Liver (tissue), 9 donors: ENCODE measurements around the gene NDUFAF8. TPM values are rescaled to one million over a fixed set of nuclear protein-coding genes. Genes with fewer than 3 reads are reported as not detected.

Experiments used
- DNase-seq: peaks from one replicate; pipeline ENCODE4 v3.0.0-alpha.2; 2017; ENCODE audit warnings: low spot score
- H3K27ac ChIP-seq, 2 donors: one replicate each; pipeline ENCODE4 v1.7.0; 2013; ENCODE audit warnings: inconsistent platforms in 2 of 2, low read length in 2 of 2, control low read depth in 1 of 2, low read depth in 1 of 2, mild to moderate bottlenecking in 1 of 2
- H3K27me3 ChIP-seq, 4 donors: one replicate each; pipeline versions ENCODE4 v1.6.1 to v1.7.0; 2013; ENCODE audit warnings: low read length in 3 of 4, inconsistent platforms in 1 of 4, mild to moderate bottlenecking in 1 of 4, moderate library complexity in 1 of 4; ENCODE audit not compliant: control insufficient read depth in 4 of 4, insufficient read depth in 4 of 4
- H3K36me3 ChIP-seq, 4 donors: one replicate each; pipeline versions ENCODE4 v1.6.1 to v1.7.0; 2013; ENCODE audit warnings: low read length in 3 of 4, mild to moderate bottlenecking in 3 of 4, low read depth in 1 of 4, moderate library complexity in 1 of 4; ENCODE audit not compliant: control insufficient read depth in 4 of 4, insufficient read depth in 3 of 4
- H3K4me1 ChIP-seq, 4 donors: one replicate each; pipeline versions ENCODE4 v1.6.1 to v1.7.0; 2013; ENCODE audit warnings: low read length in 3 of 4, mild to moderate bottlenecking in 3 of 4, moderate library complexity in 1 of 4; ENCODE audit not compliant: control insufficient read depth in 4 of 4, insufficient read depth in 4 of 4
- H3K4me3 ChIP-seq, 3 donors: one replicate each; pipeline versions ENCODE4 v1.6.1 to v1.7.0; 2013; ENCODE audit warnings: low read length in 3 of 3, control low read depth in 1 of 3, low read depth in 1 of 3, mild to moderate bottlenecking in 1 of 3
- H3K9ac ChIP-seq, 2 donors: one replicate each; pipeline ENCODE4 v1.7.0; 2013; ENCODE audit warnings: low read length in 2 of 2, mild to moderate bottlenecking in 2 of 2, moderate library complexity in 2 of 2, control low read depth in 1 of 2, low read depth in 1 of 2
- H3K9me3 ChIP-seq, 4 donors: one replicate each; pipeline versions ENCODE4 v1.6.1 to v1.7.0; 2013; ENCODE audit warnings: low read length in 3 of 4; ENCODE audit not compliant: control insufficient read depth in 4 of 4
- CTCF ChIP-seq: fragments of 150-350 bp; IDR thresholded peaks from 2 replicates; pipeline ENCODE4 v1.5.1; 2017; ENCODE audit warnings: improper control_type of control experiment, low read depth, low read length; ENCODE audit not compliant: missing input control
- FOXA1 ChIP-seq: IDR thresholded peaks from 2 replicates; pipeline ENCODE4 v1.6.1; 2016; ENCODE audit warnings: antibody characterized with exemption
- FOXA2 ChIP-seq: IDR thresholded peaks from 2 replicates; pipeline ENCODE4 v1.6.1; 2016; ENCODE audit warnings: antibody characterized with exemption
- GABPA ChIP-seq, 2 donors: IDR thresholded peaks in 1 of 2; conservative IDR thresholded peaks in 1 of 2; 2 replicates each; pipeline ENCODE4 v1.6.1; 2016; ENCODE audit warnings: antibody characterized with exemption in 2 of 2, mild to moderate bottlenecking in 1 of 2, moderate library complexity in 1 of 2
- HNF4A ChIP-seq, 2 donors: conservative IDR thresholded peaks; 2 replicates each; pipeline ENCODE4 v1.6.1; 2016; ENCODE audit warnings: antibody characterized with exemption in 2 of 2, mild to moderate bottlenecking in 2 of 2
- HNF4G ChIP-seq: IDR thresholded peaks from 2 replicates; pipeline ENCODE4 v1.6.1; 2016; ENCODE audit warnings: antibody characterized with exemption
- JUND ChIP-seq, 2 donors: IDR thresholded peaks; 2 replicates each; pipeline ENCODE4 v1.6.1; 2016; ENCODE audit warnings: antibody characterized with exemption in 2 of 2
- MAX ChIP-seq: IDR thresholded peaks from 2 replicates; pipeline ENCODE4 v1.6.1; 2016; ENCODE audit warnings: antibody characterized with exemption
- NR2F2 ChIP-seq: IDR thresholded peaks from 2 replicates; pipeline ENCODE4 v1.6.1; 2016; ENCODE audit warnings: antibody characterized with exemption
- REST ChIP-seq: IDR thresholded peaks from 2 replicates; pipeline ENCODE4 v1.6.1; 2016; ENCODE audit warnings: antibody characterized with exemption, mild to moderate bottlenecking
- RXRA ChIP-seq, 2 donors: IDR thresholded peaks; 2 replicates each; pipeline ENCODE4 v1.6.1; 2017 to 2018; ENCODE audit warnings: antibody characterized with exemption in 2 of 2, mild to moderate bottlenecking in 1 of 2
- TAF1 ChIP-seq: conservative IDR thresholded peaks from 2 replicates; pipeline ENCODE4 v1.6.1; 2016; ENCODE audit warnings: antibody characterized with exemption, mild to moderate bottlenecking
- YY1 ChIP-seq: IDR thresholded peaks from 2 replicates; pipeline ENCODE4 v1.6.1; 2016; ENCODE audit warnings: antibody characterized with exemption, mild to moderate bottlenecking
- ZBTB33 ChIP-seq: IDR thresholded peaks from 2 replicates; pipeline ENCODE4 v1.6.1; 2016; ENCODE audit warnings: antibody characterized with exemption
- WGBS: extraction: QIAGEN DNeasy Blood & Tissue Kit; methylation state at CpG from one replicate; pipeline ENCODE4 v1.1.7; 2013; 5-methylcytosine and 5-hydroxymethylcytosine counted together
- polyA plus RNA-seq, 2 donors: library from polyadenylated mRNA; stranded (reverse) in 1 of 2; unstranded in 1 of 2; fragments of 200-250 nt in 1 of 2; fragments of >200 nt in 1 of 2; fragmentation: Nextera tagmentation in 1 of 2; extraction: Ambion mirVana in 1 of 2; gene quantifications; one replicate each; pipeline versions ENCODE4 v1.2.1 to v1.2.3, GENCODE V29; 2013 to 2015
- total RNA-seq, 2 donors: library from RNA; depleted of rRNA; stranded (reverse); fragments of >200 nt; gene quantifications; one replicate each; pipeline ENCODE4 v1.2.3, GENCODE V29; 2014
- donor health status: healthy.
- donor health status: healthy.
- donor health status: healthy.
- donor health status: healthy.
- donor health status: healthy.

The NDUFAF8 gene
- total and polyA plus RNA-seq, 4 donors: 8.3 to 67.4 (median 15.5) TPM

- H3K4me1 ChIP-seq: no peaks in the 10 kb centered on the region
Measured at GRCh38 chr17:81210466-81210865, 28.7 kb upstream of the NDUFAF8 start.

More at GRCh38 chr17:81210466-81210865, 28.7 kb upstream of the NDUFAF8 start:
- DNase-seq: no peak
- Histone ChIP-seq H3K36me3 (no peaks in the 10 kb centered on the region), H3K27ac (no peak overlapping the region), H3K9me3 (no peaks in the 10 kb centered on the region), H3K27me3 (no peaks in the 10 kb centered on the region), H3K4me3 (no peak overlapping the region), H3K9ac (no peak overlapping the region)
- WGBS: 70% methylated on average over 10 of the region's 10 CpGs
- TF ChIP-seq ZBTB33: no peak
- TF ChIP-seq FOXA1: no peak
- TF ChIP-seq MAX: no peak
- no peak for TF ChIP-seq HNF4A (conservative IDR thresholded peaks at IDR 0.05)
- no peak for TF ChIP-seq GABPA (IDR thresholded peaks at IDR 0.05 in 1 of 2, conservative IDR thresholded peaks at IDR 0.05 in 1 of 2)
- no peak for TF ChIP-seq JUND (IDR thresholded peaks at IDR 0.05)
- TF ChIP-seq NR2F2: no peak
- TF ChIP-seq REST: no peak
- no peak for TF ChIP-seq RXRA (IDR thresholded peaks at IDR 0.05)
- no peak for TF ChIP-seq YY1
- TF ChIP-seq FOXA2: no peak
- no peak for TF ChIP-seq CTCF
- no peak for TF ChIP-seq HNF4G
- no peak for TF ChIP-seq TAF1
